Stomach (tissue), 4 donors: ENCODE measurements around the gene GALNT18.

Experiments used
- POLR2A ChIP-seq, 4 donors: fragments of 450-650 bp; IDR thresholded peaks; one replicate each; pipeline ENCODE4 v1.6.1; 2016; ENCODE audit warnings: antibody characterized with exemption in 4 of 4, control low read depth in 2 of 4, mild to moderate bottlenecking in 1 of 4, moderate library complexity in 1 of 4
- POLR2AphosphoS5 ChIP-seq, 3 donors: sonication (generic); formaldehyde crosslinking; IDR thresholded peaks; one replicate each; pipeline ENCODE4 v1.6.1; 2016; ENCODE audit warnings: antibody characterized with exemption in 3 of 3
- TF ChIP-seq, protein P1 (sequence below), 7 experiments: fragments of 450-650 bp in 4 of 7; fragments of 200-600 bp in 3 of 7; sonication (generic) in 3 of 7; IDR thresholded peaks; one replicate each; pipeline ENCODE4 v1.5.1; 2016 to 2019; ENCODE audit warnings: antibody characterized with exemption in 7 of 7, control low read depth in 2 of 7, mild to moderate bottlenecking in 1 of 7

DNA sequence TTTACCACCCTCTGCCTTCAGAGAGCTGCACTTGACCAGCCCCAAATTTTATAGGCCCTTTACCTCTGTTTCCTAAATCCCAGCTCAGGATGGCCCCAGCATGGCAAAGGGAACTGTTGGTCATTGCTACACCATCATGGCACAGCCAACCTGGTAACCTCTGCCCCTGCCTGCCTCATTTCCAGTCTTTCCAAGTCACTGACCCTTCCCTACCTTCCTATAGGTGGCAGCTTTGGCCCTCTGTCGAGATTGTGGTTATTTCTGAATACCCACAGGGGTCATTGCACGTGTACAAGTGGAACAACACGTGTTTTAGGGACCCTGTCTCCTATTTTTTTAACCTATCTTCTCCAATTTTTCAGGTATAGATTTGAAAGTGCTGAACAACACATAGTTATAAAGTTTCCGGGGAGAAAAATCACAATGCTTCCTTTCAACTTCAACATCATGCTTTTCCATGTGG is 2.8 kb downstream of the GALNT18 start:
- TF ChIP-seq, protein P1, sequence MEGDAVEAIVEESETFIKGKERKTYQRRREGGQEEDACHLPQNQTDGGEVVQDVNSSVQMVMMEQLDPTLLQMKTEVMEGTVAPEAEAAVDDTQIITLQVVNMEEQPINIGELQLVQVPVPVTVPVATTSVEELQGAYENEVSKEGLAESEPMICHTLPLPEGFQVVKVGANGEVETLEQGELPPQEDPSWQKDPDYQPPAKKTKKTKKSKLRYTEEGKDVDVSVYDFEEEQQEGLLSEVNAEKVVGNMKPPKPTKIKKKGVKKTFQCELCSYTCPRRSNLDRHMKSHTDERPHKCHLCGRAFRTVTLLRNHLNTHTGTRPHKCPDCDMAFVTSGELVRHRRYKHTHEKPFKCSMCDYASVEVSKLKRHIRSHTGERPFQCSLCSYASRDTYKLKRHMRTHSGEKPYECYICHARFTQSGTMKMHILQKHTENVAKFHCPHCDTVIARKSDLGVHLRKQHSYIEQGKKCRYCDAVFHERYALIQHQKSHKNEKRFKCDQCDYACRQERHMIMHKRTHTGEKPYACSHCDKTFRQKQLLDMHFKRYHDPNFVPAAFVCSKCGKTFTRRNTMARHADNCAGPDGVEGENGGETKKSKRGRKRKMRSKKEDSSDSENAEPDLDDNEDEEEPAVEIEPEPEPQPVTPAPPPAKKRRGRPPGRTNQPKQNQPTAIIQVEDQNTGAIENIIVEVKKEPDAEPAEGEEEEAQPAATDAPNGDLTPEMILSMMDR (IDR thresholded peaks at IDR 0.05) = no peak
- no peak for TF ChIP-seq POLR2A (IDR thresholded peaks at IDR 0.05)
- no peak for TF ChIP-seq POLR2AphosphoS5 (IDR thresholded peaks at IDR 0.05)
